Measurements from ENCODE around the gene FOXK1.
"Not testable (repeated sequence)": the region's sequence is repeated elsewhere in the genome, so short reads cannot be mapped to it uniquely, and the experiment has no call there.

Gene FOXK1

DNA sequence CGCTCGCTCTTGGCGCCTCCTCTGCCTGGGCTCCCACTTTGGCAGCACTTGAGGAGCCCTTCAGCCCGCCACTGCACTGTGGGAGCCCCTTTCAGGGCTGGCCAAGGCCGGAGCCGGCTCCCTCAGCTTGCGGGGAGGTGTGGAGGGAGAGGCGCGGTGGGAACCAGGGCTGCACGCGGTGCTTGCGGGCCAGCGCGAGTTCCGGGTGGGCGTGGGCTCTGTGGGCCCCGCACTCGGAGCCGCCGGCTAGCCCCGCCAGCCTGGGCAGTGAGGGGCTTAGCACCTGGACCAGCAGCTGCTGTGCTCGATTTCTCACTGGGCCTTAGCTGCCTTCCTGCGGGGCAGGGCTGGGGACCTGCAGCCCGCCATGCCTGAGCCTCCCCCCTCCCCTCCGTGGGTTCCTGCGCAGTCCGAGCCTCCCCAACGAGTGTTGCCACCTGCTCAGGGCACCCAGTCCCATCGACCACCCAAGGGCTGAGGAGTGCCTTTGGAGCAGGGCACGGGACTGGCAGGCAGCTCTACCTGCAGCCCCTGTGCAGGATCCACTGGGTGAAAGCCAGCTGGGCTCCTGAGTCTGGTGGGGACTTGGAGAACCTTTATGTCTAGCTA is 111.4 kb downstream of the FOXK1 start:
- not testable (repeated sequence) for H3K4me1 Mint-ChIP-seq (ENCODE audit: low read depth); H3K9me3 Mint-ChIP-seq; H3K27ac Mint-ChIP-seq; H3K4me3 Mint-ChIP-seq; H3K27me3 Mint-ChIP-seq
- intact Hi-C loops (cut with micrococcal nuclease): loop anchor here (5.0 kb wide), 1 partner anchor 89 kb away; the partner anchor contains the start of gene RADIL
- H3K36me3 Mint-ChIP-seq (ENCODE audit: low read depth): peaks cover 37% of the 10 kb centered on the region

- H3K4me1 Mint-ChIP-seq (ENCODE audit: low read depth); H3K27ac Mint-ChIP-seq; H3K4me3 Mint-ChIP-seq; H3K9me3 Mint-ChIP-seq; H3K27me3 Mint-ChIP-seq: not testable (repeated sequence)
- intact Hi-C loops (cut with micrococcal nuclease): loop anchor here (5.0 kb wide), 1 partner anchor 88 kb away; the partner anchor contains the start of gene RADIL
- H3K36me3 Mint-ChIP-seq (ENCODE audit: low read depth): peaks cover 30% of the 10 kb centered on the region
These were observed 112.1 kb downstream of the FOXK1 start for GRCh38 chr7:4794171-4794570.

GRCh38 chr7:4794591-4795350 is 112.7 kb downstream of the FOXK1 start:
- Mint-ChIP-seq H3K27ac (no peak overlapping the region), H3K27me3 (peaks cover 8% of the 10 kb centered on the region), H3K9me3 (no peaks in the 10 kb centered on the region), H3K4me1 (ENCODE audit: low read depth) (peaks cover 8% of the 10 kb centered on the region), H3K4me3 (no peak overlapping the region), H3K36me3 (ENCODE audit: low read depth) (peaks cover 24% of the 10 kb centered on the region)
- intact Hi-C loops (cut with micrococcal nuclease): loop anchor here (5.0 kb wide), 1 partner anchor 88 kb away; the partner anchor contains the start of gene RADIL

DNA sequence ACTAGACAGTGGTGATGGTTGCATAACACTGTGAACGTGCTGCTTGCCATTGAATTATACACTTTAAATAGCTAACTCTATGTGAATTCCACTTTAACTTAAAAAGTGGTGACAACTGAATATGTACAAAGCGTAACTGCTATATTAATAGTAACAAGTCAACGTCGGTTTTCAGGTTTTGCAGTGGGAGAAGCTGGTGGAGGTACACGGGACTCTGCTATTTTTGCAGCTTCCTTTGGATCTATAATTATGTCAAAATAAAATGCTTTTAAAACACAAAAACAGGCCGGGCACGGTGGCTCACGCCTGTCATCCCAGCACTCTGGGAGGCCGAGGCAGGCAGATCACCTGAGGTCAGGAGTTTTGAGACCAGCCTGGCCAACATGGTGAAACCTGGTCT is 114.4 kb downstream of the FOXK1 start:
- Mint-ChIP-seq H3K36me3 (ENCODE audit: low read depth) (peaks cover 7% of the 10 kb centered on the region), H3K27me3 (peaks cover 8% of the 10 kb centered on the region), H3K4me3 (no peak overlapping the region), H3K9me3 (no peaks in the 10 kb centered on the region), H3K4me1 (ENCODE audit: low read depth) (peaks cover 6% of the 10 kb centered on the region), H3K27ac (no peak overlapping the region)
- intact Hi-C loops (cut with micrococcal nuclease): no loop called here

GRCh38 chr7:4797858-4798705 is 116.0 kb downstream of the FOXK1 start:
- Mint-ChIP-seq H3K36me3 (ENCODE audit: low read depth) (no peaks in the 10 kb centered on the region), H3K9me3 (no peaks in the 10 kb centered on the region), H3K4me3 (no peak overlapping the region), H3K27me3 (peaks cover 8% of the 10 kb centered on the region), H3K27ac (no peak overlapping the region), H3K4me1 (ENCODE audit: low read depth) (no peaks in the 10 kb centered on the region)
- intact Hi-C loops (cut with micrococcal nuclease): no loop called here

- H3K36me3 Mint-ChIP-seq (ENCODE audit: low read depth): no peaks in the 10 kb centered on the region
- H3K4me1 Mint-ChIP-seq (ENCODE audit: low read depth): no peaks in the 10 kb centered on the region
- no peaks in the 10 kb centered on the region for H3K9me3 Mint-ChIP-seq
- intact Hi-C loops (cut with micrococcal nuclease): no loop called here
- H3K27me3 Mint-ChIP-seq: peaks cover 8% of the 10 kb centered on the region
- H3K4me3 Mint-ChIP-seq: no peak overlapping the region
- H3K27ac Mint-ChIP-seq: no peak overlapping the region
These were observed 116.7 kb downstream of the FOXK1 start for GRCh38 chr7:4798706-4799235.

DNA sequence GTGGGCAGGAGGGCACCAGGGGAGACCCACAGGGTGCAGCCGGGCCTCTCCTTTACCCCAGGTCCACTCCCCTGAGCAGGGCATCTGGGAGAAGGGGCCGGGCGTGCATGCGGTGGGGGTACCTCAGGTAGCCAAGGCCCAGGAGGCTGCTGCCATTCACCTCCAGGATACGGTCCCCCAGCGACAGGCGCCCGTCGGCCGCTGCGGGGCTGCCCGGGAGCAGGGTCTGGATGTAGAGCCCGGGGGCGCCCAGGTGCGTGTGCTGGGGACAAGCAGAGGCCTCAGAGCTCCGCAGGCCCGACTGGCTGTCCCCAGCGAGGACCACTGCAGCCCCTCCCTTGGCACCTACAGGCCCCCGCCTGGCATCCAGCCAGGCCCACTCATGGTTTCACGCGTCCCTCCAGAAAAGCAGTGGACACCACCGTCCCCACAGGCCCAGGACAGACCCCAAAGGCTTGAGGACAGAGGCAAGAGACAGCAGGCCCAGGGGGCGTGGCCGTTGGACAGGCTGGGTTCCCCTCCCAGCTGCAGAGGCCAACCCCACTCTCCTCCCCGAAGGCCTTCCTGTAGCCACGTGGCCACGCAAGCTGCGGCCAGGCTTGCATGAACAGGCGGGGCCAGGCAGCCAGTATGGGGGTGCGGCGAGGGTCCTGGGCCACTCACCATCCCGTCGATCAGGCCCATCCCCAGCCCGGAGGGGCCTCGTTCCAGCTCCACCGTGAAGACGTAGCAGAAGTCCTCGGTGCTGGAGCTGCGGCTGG is 117.6 kb downstream of the FOXK1 start:
- Mint-ChIP-seq H3K27me3 (peaks cover 8% of the 10 kb centered on the region), H3K4me3 (no peak overlapping the region), H3K27ac (no peak overlapping the region), H3K36me3 (ENCODE audit: low read depth) (no peaks in the 10 kb centered on the region), H3K9me3 (no peaks in the 10 kb centered on the region), H3K4me1 (ENCODE audit: low read depth) (no peaks in the 10 kb centered on the region)
- intact Hi-C loops (cut with micrococcal nuclease): no loop called here

DNA sequence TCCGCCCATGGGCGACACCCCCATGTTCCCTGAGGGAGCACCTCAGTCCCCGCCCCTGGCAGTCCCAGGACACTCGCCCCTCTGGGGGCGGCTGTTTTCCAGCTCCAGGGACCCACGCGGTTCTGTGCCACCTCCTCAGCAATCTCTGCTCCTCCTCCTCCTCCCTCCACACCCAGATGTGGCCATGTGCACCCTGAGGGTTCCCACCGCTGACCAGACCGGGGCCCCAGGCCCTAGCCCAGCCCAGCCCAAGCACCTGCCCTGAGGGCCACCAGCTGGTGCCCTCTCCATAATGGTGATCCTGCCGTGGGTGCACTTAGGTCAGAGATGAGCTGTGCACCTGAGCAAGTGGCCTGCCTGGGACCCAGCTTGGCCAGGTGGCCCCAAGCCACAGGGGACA is 118.4 kb downstream of the FOXK1 start:
- intact Hi-C loops (cut with micrococcal nuclease): no loop called here
- no peaks in the 10 kb centered on the region for H3K9me3 Mint-ChIP-seq
- no peaks in the 10 kb centered on the region for H3K36me3 Mint-ChIP-seq (ENCODE audit: low read depth)
- no peaks in the 10 kb centered on the region for H3K4me1 Mint-ChIP-seq (ENCODE audit: low read depth)
- no peak overlapping the region for H3K27ac Mint-ChIP-seq
- H3K4me3 Mint-ChIP-seq: no peak overlapping the region
- peaks cover 9% of the 10 kb centered on the region for H3K27me3 Mint-ChIP-seq

DNA sequence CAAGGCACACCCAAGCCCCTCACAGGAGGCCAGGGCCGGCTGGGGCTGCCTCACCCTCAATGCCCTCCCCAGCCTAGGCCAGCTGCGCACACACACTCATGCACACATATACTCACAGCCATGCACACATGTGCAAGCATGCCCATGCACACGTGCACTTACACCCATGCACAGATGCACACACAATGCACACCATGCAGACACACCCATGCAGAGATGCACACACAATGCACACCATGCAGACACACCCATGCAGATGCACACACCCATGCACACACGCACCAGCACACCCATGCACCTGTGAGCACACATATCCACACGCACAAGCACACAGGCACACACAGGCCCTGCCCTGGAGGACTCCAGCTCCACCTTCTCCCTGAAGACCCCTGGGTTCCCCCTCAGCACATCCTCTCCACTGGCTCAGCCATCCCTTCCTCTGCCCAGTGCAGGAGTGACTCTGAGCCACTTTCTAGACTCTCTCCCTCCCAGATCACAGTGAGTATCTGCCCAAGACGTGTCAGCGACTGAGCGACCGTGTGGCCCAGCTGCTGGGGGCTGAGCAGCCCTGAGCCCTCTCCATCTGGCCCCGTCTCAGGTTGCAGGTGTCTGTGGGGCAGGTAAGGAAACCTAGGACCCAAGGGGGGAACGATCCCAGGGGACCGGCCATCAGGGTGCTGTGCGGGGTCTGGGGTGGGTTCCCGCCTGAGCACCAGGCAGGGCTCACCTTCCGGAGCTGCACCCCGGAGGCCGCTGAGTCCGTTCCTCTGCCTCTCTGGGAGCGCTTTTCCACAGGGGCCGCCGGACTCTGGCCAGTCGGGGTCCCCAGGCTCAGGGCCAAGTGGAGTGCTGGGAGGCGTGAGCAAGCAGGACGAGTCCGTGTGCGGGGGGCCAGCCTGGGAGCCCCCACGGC is 119.1 kb downstream of the FOXK1 start:
- H3K36me3 Mint-ChIP-seq (ENCODE audit: low read depth): no peaks in the 10 kb centered on the region
- H3K4me1 Mint-ChIP-seq (ENCODE audit: low read depth): no peaks in the 10 kb centered on the region
- peaks cover 15% of the 10 kb centered on the region for H3K27me3 Mint-ChIP-seq
- H3K4me3 Mint-ChIP-seq: no peak overlapping the region
- intact Hi-C loops (cut with micrococcal nuclease): no loop called here
- no peak overlapping the region for H3K27ac Mint-ChIP-seq
- H3K9me3 Mint-ChIP-seq: no peaks in the 10 kb centered on the region

GRCh38 chr7:4801839-4802231 is 119.7 kb downstream of the FOXK1 start:
- Mint-ChIP-seq H3K4me3 (no peak overlapping the region), H3K27ac (no peak overlapping the region), H3K4me1 (ENCODE audit: low read depth) (no peaks in the 10 kb centered on the region), H3K36me3 (ENCODE audit: low read depth) (no peaks in the 10 kb centered on the region), H3K27me3 (peaks cover 21% of the 10 kb centered on the region), H3K9me3 (no peaks in the 10 kb centered on the region)
- intact Hi-C loops (cut with micrococcal nuclease): no loop called here

DNA sequence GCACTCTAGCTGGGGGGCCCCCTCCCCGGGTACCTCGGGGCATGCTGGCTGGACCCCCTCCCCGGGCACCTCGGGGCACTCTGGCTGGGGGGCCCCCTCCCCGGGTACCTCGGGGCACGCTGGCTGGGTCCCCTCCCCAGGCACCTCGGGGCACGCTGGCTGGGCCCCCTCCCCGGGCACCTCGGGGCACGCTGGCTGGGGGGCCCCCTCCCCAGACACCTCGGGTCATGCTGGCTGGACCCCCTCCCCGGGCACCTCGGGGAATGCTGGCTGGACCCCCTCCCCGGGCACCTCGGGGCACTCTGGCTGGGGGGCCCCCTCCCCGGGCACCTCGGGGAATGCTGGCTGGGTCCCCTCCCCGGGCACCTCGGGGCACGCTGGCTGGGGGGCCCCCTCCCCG is 120.5 kb downstream of the FOXK1 start:
- H3K27ac Mint-ChIP-seq; intact Hi-C loops (cut with micrococcal nuclease); H3K4me1 Mint-ChIP-seq (ENCODE audit: low read depth); H3K36me3 Mint-ChIP-seq (ENCODE audit: low read depth); H3K4me3 Mint-ChIP-seq; H3K9me3 Mint-ChIP-seq: not testable (repeated sequence)
- H3K27me3 Mint-ChIP-seq: peaks cover 26% of the 10 kb centered on the region

DNA sequence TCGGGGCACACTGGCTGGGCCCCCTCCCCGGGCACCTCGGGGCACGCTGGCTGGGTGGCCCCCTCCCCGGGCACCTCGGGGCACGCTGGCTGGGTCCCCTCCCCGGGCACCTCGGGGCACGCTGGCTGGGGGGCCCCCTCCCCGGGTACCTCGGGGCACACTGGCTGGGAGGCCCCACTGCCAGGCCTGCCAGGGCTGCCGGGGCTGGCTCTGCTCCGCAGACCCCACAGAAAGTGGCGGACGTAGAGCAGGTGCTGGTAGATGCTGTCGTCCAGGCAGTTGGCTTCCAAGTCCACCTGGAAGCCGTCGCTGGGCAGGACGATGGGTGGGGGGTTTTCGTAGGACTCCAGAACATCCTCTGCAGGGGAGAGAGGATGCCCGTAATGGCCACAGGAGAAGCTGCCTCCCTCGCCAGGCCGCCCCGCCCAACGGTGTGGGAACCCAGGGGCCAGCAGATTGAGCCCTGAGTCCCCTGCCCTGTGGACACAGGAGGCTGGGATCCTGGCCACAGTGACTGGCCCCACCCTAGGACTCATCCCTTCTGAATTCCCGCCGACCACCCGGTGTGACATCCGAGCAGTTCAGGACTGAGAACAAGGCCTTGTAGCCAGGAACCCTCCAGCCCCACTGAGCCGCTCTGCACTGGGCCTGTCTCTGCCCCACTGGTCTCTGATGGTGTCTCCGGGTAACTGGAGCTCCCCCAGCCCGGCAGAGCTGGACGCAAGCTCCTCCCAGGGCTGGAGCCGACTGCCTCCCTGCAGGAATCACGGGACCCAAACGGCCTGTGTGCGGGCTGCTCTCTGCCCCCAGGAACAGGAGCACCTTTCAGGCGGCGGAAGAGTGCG is 121.5 kb downstream of the FOXK1 start:
- Mint-ChIP-seq H3K4me1 (ENCODE audit: low read depth) (no peaks in the 10 kb centered on the region), H3K4me3 (no peak overlapping the region), H3K36me3 (ENCODE audit: low read depth) (no peaks in the 10 kb centered on the region), H3K27me3 (peaks cover 31% of the 10 kb centered on the region), H3K27ac (no peak overlapping the region), H3K9me3 (no peaks in the 10 kb centered on the region)
- intact Hi-C loops (cut with micrococcal nuclease): no loop called here
